NB4 (cell line): ENCODE measurements around the gene TOP1.

Experiments
- DNase-seq: peaks from one replicate; pipeline ENCODE4 v3.0.0; 2010; ENCODE audit warnings: low read depth
- H3K4me3 ChIP-seq: one replicate; pipeline ENCODE4 v1.5.1; 2011; ENCODE audit warnings: mild to moderate bottlenecking, low read depth, low read length, moderate library complexity
- CTCF ChIP-seq: IDR thresholded peaks from one replicate; pipeline ENCODE4 v1.5.1; 2012; ENCODE audit warnings: low read depth, low read length
- MAX ChIP-seq: IDR thresholded peaks from 2 replicates; pipeline ENCODE4 v1.6.1; 2011; ENCODE audit warnings: low read depth, low read length
- MYC ChIP-seq: IDR thresholded peaks from 2 replicates; pipeline ENCODE4 v1.6.1; 2011; ENCODE audit warnings: low read depth, low read length
- POLR2A ChIP-seq: IDR thresholded peaks from 2 replicates; pipeline ENCODE4 v1.6.1; 2011; ENCODE audit warnings: mild to moderate bottlenecking; ENCODE audit not compliant: insufficient read length; ENCODE audit errors: extremely low read depth

Gene TOP1

GRCh38 chr20:41080866-41081265, 52.2 kb downstream of the TOP1 start:
- DNase-seq = no peak
- H3K4me3 ChIP-seq = no peak overlapping the region
- no peak for TF ChIP-seq POLR2A

- no peak for DNase-seq
- no peak overlapping the region for H3K4me3 ChIP-seq
- TF ChIP-seq MYC (no peak), POLR2A (no peak), CTCF (no peak), MAX (no peak)
These were observed 52.7 kb downstream of the TOP1 start for GRCh38 chr20:41081276-41081814.

GRCh38 chr20:41082306-41082705, 53.7 kb downstream of the TOP1 start:
- no peak for TF ChIP-seq CTCF
- TF ChIP-seq MAX = no peak
- no peak for TF ChIP-seq POLR2A
- no peak for TF ChIP-seq MYC
- DNase-seq = no peak
- no peak overlapping the region for H3K4me3 ChIP-seq

- TF ChIP-seq CTCF (no peak), MAX (no peak), MYC (no peak), POLR2A (no peak)
- DNase-seq = no peak
- no peak overlapping the region for H3K4me3 ChIP-seq
These were observed 57.0 kb downstream of the TOP1 start for GRCh38 chr20:41085606-41086005.

- no peak overlapping the region for H3K4me3 ChIP-seq
- no peak for TF ChIP-seq POLR2A
- TF ChIP-seq MYC = no peak
- no peak for TF ChIP-seq MAX
- TF ChIP-seq CTCF = no peak
- DNase-seq = peak; percentile 38
These were observed 58.0 kb downstream of the TOP1 start for GRCh38 chr20:41086402-41087324.

- H3K4me3 ChIP-seq = no peak overlapping the region
- TF ChIP-seq CTCF = no peak
- no peak for TF ChIP-seq MAX
- TF ChIP-seq POLR2A = no peak
- TF ChIP-seq MYC = no peak
- DNase-seq = no peak
These were observed 58.7 kb downstream of the TOP1 start for GRCh38 chr20:41087325-41087685.
